Endodermal cell (in vitro differentiated cells): ENCODE data around the gene MCTP1. TPM values are rescaled to one million over a fixed set of nuclear protein-coding genes. Genes with fewer than 3 reads are reported as not detected.

Experiments used
- DNase-seq: peaks from one replicate; pipeline ENCODE4 v3.0.0-alpha.2; 2017
- H3K27ac ChIP-seq: 2 replicates; pipeline ENCODE4 v1.5.1; 2013; ENCODE audit warnings: mild to moderate bottlenecking, low read depth, low read length, moderate library complexity
- H3K27me3 ChIP-seq: 2 replicates; pipeline ENCODE4 v1.6.1; 2013; ENCODE audit warnings: mild to moderate bottlenecking, low read length, moderate library complexity; ENCODE audit not compliant: insufficient read depth, control insufficient read depth, poor library complexity, severe bottlenecking
- H3K36me3 ChIP-seq: 2 replicates; pipeline ENCODE4 v1.7.0; 2013; ENCODE audit warnings: mild to moderate bottlenecking, low read length, moderate library complexity; ENCODE audit not compliant: control insufficient read depth, insufficient read depth
- H3K4me1 ChIP-seq: one replicate; pipeline ENCODE4 v1.7.0; 2013; ENCODE audit warnings: low read length; ENCODE audit not compliant: control insufficient read depth, insufficient read depth
- H3K4me3 ChIP-seq: 2 replicates; pipeline ENCODE4 v1.5.1; 2013; ENCODE audit warnings: mild to moderate bottlenecking, low read length, moderate library complexity
- H3K9ac ChIP-seq: 2 replicates; pipeline ENCODE4 v1.6.1; 2013; ENCODE audit warnings: mild to moderate bottlenecking, low read length, moderate library complexity; ENCODE audit not compliant: poor library complexity, severe bottlenecking; ENCODE audit errors: extremely low read depth
- H3K9me3 ChIP-seq: 2 replicates; pipeline ENCODE4 v1.6.1; 2013; ENCODE audit warnings: mild to moderate bottlenecking, low read length, moderate library complexity; ENCODE audit not compliant: control insufficient read depth
- H3K27ac Mint-ChIP-seq: 2 replicates; pipeline ENCODE4 v1.8.0; 2020; ENCODE audit warnings: mixed read lengths
- H3K27me3 Mint-ChIP-seq: 2 replicates; pipeline ENCODE4 v1.8.0; 2021; ENCODE audit warnings: mild to moderate bottlenecking, mixed read lengths; ENCODE audit not compliant: insufficient read depth
- H3K36me3 Mint-ChIP-seq: 2 replicates; pipeline ENCODE4 v1.8.0; 2020; ENCODE audit warnings: low read depth, mixed read lengths
- H3K4me1 Mint-ChIP-seq: 2 replicates; pipeline ENCODE4 v1.8.0; 2020; ENCODE audit warnings: mixed read lengths
- H3K4me3 Mint-ChIP-seq: 2 replicates; pipeline ENCODE4 v1.8.0; 2020; ENCODE audit warnings: mild to moderate bottlenecking, moderate library complexity, mixed read lengths
- H3K9me3 Mint-ChIP-seq: 2 replicates; pipeline ENCODE4 v1.8.0; 2020; ENCODE audit warnings: mild to moderate bottlenecking, mixed read lengths
- WGBS, 2 experiments: methylation state at CpG; one replicate each; pipeline versions ENCODE4 v1.1.5 to v1.1.7; 2013; ENCODE audit warnings: missing lambda C conversion rate in 2 of 2, mixed read lengths in 1 of 2; ENCODE audit not compliant: insufficient coverage in 1 of 2, insufficient read length in 1 of 2; 5-methylcytosine and 5-hydroxymethylcytosine counted together
- total RNA-seq, 2 donors: library from RNA; stranded (reverse); fragmentation: NEBNext Ultra II Directional in 1 of 2; extraction: Animal tissue kit (Norgen Biotek cat#: 25700) in 1 of 2; gene quantifications; 2 replicates in 1 of 2; 3 replicates in 1 of 2; pipeline ENCODE4 v1.2.1, GENCODE V29; 2021
- TF ChIP-seq, protein P1 (sequence below): fragments of 200-600 bp; sonication (generic); conservative IDR thresholded peaks from 2 replicates; pipeline ENCODE4 v1.5.0; 2021; ENCODE audit warnings: antibody characterized with exemption, mild to moderate bottlenecking

MCTP1 gene
- total RNA-seq, 2 donors from 2014 or later: 0.71 to 3.7 TPM

DNA sequence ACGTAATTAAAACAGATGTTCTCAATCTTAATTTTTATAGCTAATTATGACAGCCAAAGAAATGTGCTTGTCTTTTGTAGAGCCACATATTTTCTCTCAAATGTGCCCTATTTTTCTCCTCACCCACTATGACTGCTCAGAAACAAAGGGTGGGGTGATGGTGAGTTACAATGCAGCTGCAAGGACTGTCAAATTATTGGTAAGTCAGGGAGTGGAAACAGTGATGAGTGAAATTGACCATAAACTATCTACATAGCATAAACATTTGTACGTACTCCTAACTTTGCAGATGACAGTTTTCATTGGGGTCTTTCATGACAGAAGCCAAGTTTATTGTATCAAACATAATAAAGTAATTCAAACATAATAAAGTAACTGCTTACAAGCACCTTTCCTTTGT, 215.9 kb downstream of the MCTP1 start:
- H3K9ac ChIP-seq: no peak overlapping the region
- no peak overlapping the region for H3K4me3 ChIP-seq
- no peak overlapping the region for H3K27ac ChIP-seq
- H3K9me3 ChIP-seq: no peaks in the 10 kb centered on the region
- no peak for DNase-seq
- no peaks in the 10 kb centered on the region for H3K4me1 ChIP-seq
- H3K36me3 ChIP-seq: no peaks in the 10 kb centered on the region
- no peaks in the 10 kb centered on the region for H3K27me3 ChIP-seq
- Mint-ChIP-seq H3K4me3 (no peak overlapping the region), H3K27me3 (no peaks in the 10 kb centered on the region), H3K4me1 (no peaks in the 10 kb centered on the region), H3K36me3 (no peaks in the 10 kb centered on the region), H3K27ac (no peak overlapping the region), H3K9me3 (no peaks in the 10 kb centered on the region)
- 100% methylated on average over 2 of the region's 2 CpGs; no CpG with 5 or more reads in 1 of the 2 experiments for WGBS, 2 experiments
- TF ChIP-seq, protein P1, sequence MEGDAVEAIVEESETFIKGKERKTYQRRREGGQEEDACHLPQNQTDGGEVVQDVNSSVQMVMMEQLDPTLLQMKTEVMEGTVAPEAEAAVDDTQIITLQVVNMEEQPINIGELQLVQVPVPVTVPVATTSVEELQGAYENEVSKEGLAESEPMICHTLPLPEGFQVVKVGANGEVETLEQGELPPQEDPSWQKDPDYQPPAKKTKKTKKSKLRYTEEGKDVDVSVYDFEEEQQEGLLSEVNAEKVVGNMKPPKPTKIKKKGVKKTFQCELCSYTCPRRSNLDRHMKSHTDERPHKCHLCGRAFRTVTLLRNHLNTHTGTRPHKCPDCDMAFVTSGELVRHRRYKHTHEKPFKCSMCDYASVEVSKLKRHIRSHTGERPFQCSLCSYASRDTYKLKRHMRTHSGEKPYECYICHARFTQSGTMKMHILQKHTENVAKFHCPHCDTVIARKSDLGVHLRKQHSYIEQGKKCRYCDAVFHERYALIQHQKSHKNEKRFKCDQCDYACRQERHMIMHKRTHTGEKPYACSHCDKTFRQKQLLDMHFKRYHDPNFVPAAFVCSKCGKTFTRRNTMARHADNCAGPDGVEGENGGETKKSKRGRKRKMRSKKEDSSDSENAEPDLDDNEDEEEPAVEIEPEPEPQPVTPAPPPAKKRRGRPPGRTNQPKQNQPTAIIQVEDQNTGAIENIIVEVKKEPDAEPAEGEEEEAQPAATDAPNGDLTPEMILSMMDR: no peak

DNA sequence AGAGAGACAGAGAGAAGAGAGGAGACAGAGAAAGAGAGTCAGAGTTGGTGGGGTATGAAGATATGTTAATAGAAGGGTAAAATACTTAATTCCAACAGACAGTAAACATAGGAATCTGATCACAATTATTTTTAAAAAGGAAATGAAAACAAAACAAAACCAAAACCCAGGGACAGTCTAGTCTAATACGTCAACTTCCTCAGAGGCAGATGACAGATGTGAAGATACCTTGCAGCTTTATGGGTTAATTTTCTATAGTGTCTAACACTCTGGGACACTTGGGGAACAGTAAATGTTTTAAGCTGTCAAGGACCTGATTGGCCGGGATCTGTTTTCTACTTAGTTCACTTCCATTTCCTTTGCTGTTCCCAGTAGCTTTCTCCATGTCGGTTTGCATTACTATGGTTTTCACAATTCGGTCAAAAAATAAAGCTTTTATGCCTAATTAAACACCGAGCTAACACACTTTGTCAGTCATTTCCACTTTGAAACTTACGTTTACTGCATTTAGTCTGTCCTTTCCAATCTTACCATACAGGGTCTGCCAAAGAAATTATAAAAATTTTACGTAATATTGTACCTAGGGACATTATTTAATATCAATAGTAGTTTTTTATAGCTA, 216.5 kb downstream of the MCTP1 start:
- Histone ChIP-seq H3K9me3 (no peaks in the 10 kb centered on the region), H3K36me3 (no peaks in the 10 kb centered on the region), H3K4me1 (no peaks in the 10 kb centered on the region), H3K4me3 (no peak overlapping the region), H3K9ac (no peak overlapping the region), H3K27ac (no peak overlapping the region), H3K27me3 (no peaks in the 10 kb centered on the region)
- H3K4me1 Mint-ChIP-seq: no peaks in the 10 kb centered on the region
- H3K9me3 Mint-ChIP-seq: no peaks in the 10 kb centered on the region
- H3K36me3 Mint-ChIP-seq: no peaks in the 10 kb centered on the region
- no peak overlapping the region for H3K27ac Mint-ChIP-seq
- H3K4me3 Mint-ChIP-seq: no peak overlapping the region
- TF ChIP-seq, protein P1: no peak
- no peak for DNase-seq
- 89 to 96% methylated on average over 5 to 6 of the region's 7 CpGs for WGBS, 2 experiments
- no peaks in the 10 kb centered on the region for H3K27me3 Mint-ChIP-seq

DNA sequence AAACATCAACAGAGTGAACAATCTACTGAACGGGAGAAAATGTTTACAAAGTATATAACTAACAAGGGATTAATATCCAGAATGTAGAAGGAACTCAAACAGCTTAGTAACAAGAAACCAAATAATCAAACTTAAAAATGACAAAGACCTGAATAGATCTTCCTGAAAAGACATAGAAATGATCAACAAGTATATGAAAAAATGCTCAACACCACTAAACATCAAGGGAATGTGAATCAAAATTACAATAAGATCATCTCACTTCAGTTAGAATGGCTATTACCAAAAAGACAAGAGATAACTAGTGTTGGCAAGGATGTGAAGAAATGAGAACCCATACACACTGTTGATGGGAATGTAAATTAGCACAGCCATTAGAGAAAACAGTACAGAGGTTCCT, 218.8 kb downstream of the MCTP1 start:
- Mint-ChIP-seq H3K27me3 (no peaks in the 10 kb centered on the region), H3K27ac (no peak overlapping the region), H3K36me3 (no peaks in the 10 kb centered on the region), H3K4me1 (no peaks in the 10 kb centered on the region), H3K4me3 (no peak overlapping the region), H3K9me3 (peaks cover under 1% of the 10 kb centered on the region)
- 86% methylated on average over 1 of the region's 1 CpG; no CpG with 5 or more reads in 1 of the 2 experiments for WGBS, 2 experiments
- Histone ChIP-seq H3K27ac (no peak overlapping the region), H3K9me3 (no peaks in the 10 kb centered on the region), H3K4me3 (no peak overlapping the region), H3K36me3 (no peaks in the 10 kb centered on the region), H3K27me3 (no peaks in the 10 kb centered on the region), H3K4me1 (no peaks in the 10 kb centered on the region), H3K9ac (no peak overlapping the region)
- TF ChIP-seq, protein P1: no peak
- no peak for DNase-seq
